HEK293 (cell line): ENCODE data around the gene ATXN2.

Source experiments
- BCL11A ChIP-seq: fragments of 450-650 bp; formaldehyde crosslinking; IDR thresholded peaks from 2 replicates; pipeline ENCODE4 v1.5.1; 2016; ENCODE audit warnings: low read depth, missing biosample characterization, missing genetic modification characterization
- KLF16 ChIP-seq: fragments of 450-650 bp; formaldehyde crosslinking; IDR thresholded peaks from 2 replicates; pipeline ENCODE4 v1.5.1; 2017; ENCODE audit warnings: missing biosample characterization, missing genetic modification characterization
- ZFHX2 ChIP-seq: fragments of 450-650 bp; formaldehyde crosslinking; conservative IDR thresholded peaks from 2 replicates; pipeline ENCODE4 v1.5.1; 2016; ENCODE audit warnings: missing biosample characterization, missing genetic modification characterization
- ZNF10 ChIP-seq: fragments of 450-650 bp; formaldehyde crosslinking; IDR thresholded peaks from 2 replicates; pipeline ENCODE4 v1.5.1; 2017; ENCODE audit warnings: missing biosample characterization, missing genetic modification characterization
- ZNF112 ChIP-seq: fragments of 450-650 bp; formaldehyde crosslinking; IDR thresholded peaks from 2 replicates; pipeline ENCODE4 v1.5.0; 2017; ENCODE audit warnings: missing biosample characterization, missing genetic modification characterization
- ZNF776 ChIP-seq: fragments of 450-650 bp; formaldehyde crosslinking; IDR thresholded peaks from 2 replicates; pipeline ENCODE4 v1.5.0; 2017; ENCODE audit warnings: missing biosample characterization, missing genetic modification characterization, borderline replicate concordance
- ZNF777 ChIP-seq: fragments of 450-650 bp; formaldehyde crosslinking; IDR thresholded peaks from 2 replicates; pipeline ENCODE4 v1.5.1; 2017; ENCODE audit warnings: missing biosample characterization, missing genetic modification characterization, borderline replicate concordance
- ZNF792 ChIP-seq: fragments of 450-650 bp; formaldehyde crosslinking; IDR thresholded peaks from 2 replicates; pipeline ENCODE4 v1.5.1; 2016; ENCODE audit warnings: missing biosample characterization, missing genetic modification characterization

DNA sequence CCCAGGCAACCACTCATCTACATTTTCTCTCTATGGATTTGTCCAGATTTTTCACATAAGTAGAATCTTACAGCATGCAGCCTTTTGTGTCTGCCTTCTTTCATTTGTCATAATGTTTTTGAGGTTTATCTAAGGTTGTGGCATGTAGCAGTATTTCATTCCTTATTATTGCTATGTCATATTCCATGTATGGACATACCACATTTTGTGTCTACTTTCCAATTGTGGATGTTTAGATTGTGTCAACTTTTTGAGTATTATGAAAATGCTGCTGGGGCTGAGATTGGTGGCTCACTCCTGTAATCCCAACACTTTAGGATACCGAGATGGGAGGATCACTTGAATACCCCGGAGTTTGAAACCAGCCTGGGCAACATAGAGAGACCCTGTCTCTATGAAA, 3.2 kb upstream of the ATXN2 start:
- TF ChIP-seq ZNF776 (tag by site-specific recombination) (no peak), BCL11A (tag by site-specific recombination) (no peak), KLF16 (tag by site-specific recombination) (no peak), ZNF10 (tag by site-specific recombination) (no peak), ZFHX2 (tag by site-specific recombination) (no peak), ZNF792 (tag by site-specific recombination) (no peak), ZNF777 (tag by site-specific recombination) (no peak), ZNF112 (tag by site-specific recombination) (no peak)
